ENCODE measurements around the gene WNT1. TPM values are rescaled to one million over a fixed set of nuclear protein-coding genes. Genes with fewer than 3 reads are reported as not detected.

WNT1 gene
- total RNA-seq, 2 experiments from 2014 or later = not detected

- no peak for DNase-seq
- H3K27ac Mint-ChIP-seq = no peak overlapping the region
- no peaks in the 10 kb centered on the region for H3K9me3 Mint-ChIP-seq
- H3K4me1 Mint-ChIP-seq (ENCODE audit: low read depth) = no peaks in the 10 kb centered on the region
- CTCF ChIA-PET = interaction anchor here (0.6 to 1.2 kb wide), 3 partner anchors 17 to 74 kb away, joined by 3 to 4 read pairs (median 3); no protein-coding TSS in a partner anchor
- no peak overlapping the region for H3K4me3 Mint-ChIP-seq
- H3K36me3 Mint-ChIP-seq (ENCODE audit: low read depth) = peaks cover 34% of the 10 kb centered on the region
- no peaks in the 10 kb centered on the region for H3K27me3 Mint-ChIP-seq (ENCODE audit: low read depth)
- intact Hi-C loops (cut with micrococcal nuclease) = no loop called here
Measured at GRCh38 chr12:49026678-49027480, 48.8 kb downstream of the WNT1 start.

DNA sequence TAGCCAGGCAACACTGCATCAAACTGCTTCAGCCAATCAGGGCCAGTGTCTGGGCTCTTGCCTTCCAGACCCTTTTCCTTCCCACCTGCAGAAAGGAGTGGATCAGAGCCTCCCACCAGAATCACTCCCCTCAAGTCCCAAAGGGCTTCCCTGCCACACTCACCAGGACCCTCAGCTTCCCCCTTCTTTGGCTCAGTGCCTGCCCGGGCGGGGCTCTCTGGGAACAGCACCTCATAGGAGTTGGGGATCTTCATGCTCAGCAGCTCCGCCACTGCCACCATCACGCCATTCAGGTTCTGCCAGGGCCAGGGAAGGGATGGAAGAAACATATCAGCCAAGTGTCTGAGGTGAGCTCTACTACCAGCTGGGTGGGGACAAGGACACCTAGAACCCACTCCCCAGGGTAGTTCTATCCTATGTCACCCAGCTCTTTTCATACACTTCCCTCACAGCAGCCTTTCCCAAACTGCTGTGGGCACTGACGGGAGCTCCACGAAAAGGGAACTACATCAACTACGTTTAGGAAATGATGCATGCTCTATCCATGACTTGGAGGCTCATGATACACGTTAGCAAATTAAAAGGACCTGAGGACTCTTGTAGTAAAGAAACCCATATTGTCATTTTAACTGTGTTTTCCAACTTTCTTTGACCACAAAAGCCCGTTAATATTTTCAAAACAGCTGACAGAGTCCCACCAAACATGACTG, 49.9 kb downstream of the WNT1 start:
- Mint-ChIP-seq H3K9me3 (no peaks in the 10 kb centered on the region), H3K27me3 (ENCODE audit: low read depth) (no peaks in the 10 kb centered on the region), H3K36me3 (ENCODE audit: low read depth) (peaks cover 32% of the 10 kb centered on the region)

DNA sequence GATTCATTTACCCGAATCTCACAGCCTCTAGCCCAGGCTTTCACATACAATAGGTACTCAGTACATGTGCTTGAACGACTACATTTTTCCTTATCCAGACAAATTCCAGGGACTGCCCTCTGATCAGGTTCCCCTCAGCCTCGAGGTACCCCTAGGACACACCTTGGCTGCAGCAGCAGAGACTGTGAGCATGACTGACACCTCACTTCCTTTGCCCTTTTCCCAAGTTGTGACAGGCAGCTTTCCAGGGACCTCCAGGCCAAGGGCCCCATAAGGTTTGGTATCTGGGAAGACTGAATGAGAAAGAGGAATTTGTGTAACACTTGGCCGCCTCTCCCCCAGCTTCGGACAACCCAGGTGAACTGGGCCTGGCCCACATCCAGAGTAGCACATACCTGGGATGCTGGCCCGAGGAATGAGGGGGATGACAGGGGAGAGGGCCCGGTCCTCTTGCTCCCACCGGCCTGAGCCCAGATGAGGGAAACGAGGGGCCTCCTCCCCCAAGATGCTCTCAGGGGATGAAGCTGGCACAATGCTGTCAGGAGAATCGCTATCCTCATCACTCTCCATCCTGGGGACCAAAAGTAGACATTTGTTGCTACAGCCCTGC, 50.6 kb downstream of the WNT1 start:
- Mint-ChIP-seq H3K36me3 (ENCODE audit: low read depth) (peaks cover 33% of the 10 kb centered on the region), H3K9me3 (no peaks in the 10 kb centered on the region), H3K27me3 (ENCODE audit: low read depth) (no peaks in the 10 kb centered on the region), H3K4me3 (no peak overlapping the region), H3K27ac (no peak overlapping the region), H3K4me1 (ENCODE audit: low read depth) (no peaks in the 10 kb centered on the region)
- DNase-seq = no peak
- CTCF ChIA-PET = interaction anchor here (0.5 to 1.3 kb wide), 4 partner anchors 15 to 117 kb away, joined by 3 to 9 read pairs (median 4); no protein-coding TSS in a partner anchor
- intact Hi-C loops (cut with micrococcal nuclease) = no loop called here

More for the DNA sequence above, 49.9 kb downstream of the WNT1 start:
- no peak for DNase-seq
- intact Hi-C loops (cut with micrococcal nuclease) = no loop called here
- no peaks in the 10 kb centered on the region for H3K4me1 Mint-ChIP-seq (ENCODE audit: low read depth)
- peak overlapping the region; percentile 13 for H3K27ac Mint-ChIP-seq
- CTCF ChIA-PET = interaction anchor here (0.5 to 1.2 kb wide), 5 partner anchors 11 to 116 kb away, joined by 3 to 5 read pairs (median 4); no protein-coding TSS in a partner anchor
- no peak overlapping the region for H3K4me3 Mint-ChIP-seq

DNA sequence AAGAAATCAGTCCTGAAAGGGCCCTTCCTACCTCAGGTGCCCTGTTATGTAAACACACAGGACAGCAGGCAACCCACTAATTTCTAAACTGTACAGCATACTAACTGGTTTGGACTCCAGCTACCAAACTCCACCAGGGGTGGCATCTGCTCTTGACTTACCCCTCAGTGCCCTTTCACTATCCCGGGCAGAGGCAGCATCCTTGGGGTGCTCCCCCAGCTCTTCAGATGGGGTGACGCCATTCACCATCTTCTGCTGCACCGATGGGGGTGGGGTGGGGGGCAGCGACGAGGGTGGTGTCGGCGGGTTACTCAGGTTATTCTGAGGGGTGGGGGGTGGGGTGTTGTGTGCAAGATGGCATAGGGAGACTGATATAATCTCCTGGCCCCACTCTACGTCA, 52.0 kb downstream of the WNT1 start:
- H3K27ac Mint-ChIP-seq = no peak overlapping the region
- H3K36me3 Mint-ChIP-seq (ENCODE audit: low read depth) = peaks cover 31% of the 10 kb centered on the region

GRCh38 chr12:49030714-49031572, 52.8 kb downstream of the WNT1 start:
- CTCF ChIA-PET = interaction anchor here (1.0 to 1.3 kb wide), 5 partner anchors 11 to 99 kb away, joined by 3 read pairs; no protein-coding TSS in a partner anchor
- Mint-ChIP-seq H3K4me1 (ENCODE audit: low read depth) (no peaks in the 10 kb centered on the region), H3K27me3 (ENCODE audit: low read depth) (no peaks in the 10 kb centered on the region), H3K27ac (no peak overlapping the region), H3K36me3 (ENCODE audit: low read depth) (peaks cover 29% of the 10 kb centered on the region), H3K4me3 (no peak overlapping the region), H3K9me3 (no peaks in the 10 kb centered on the region)
- DNase-seq = no peak
- intact Hi-C loops (cut with micrococcal nuclease) = no loop called here

More for the DNA sequence above, 52.0 kb downstream of the WNT1 start:
- Mint-ChIP-seq H3K4me1 (ENCODE audit: low read depth) (no peaks in the 10 kb centered on the region), H3K4me3 (no peak overlapping the region), H3K27me3 (ENCODE audit: low read depth) (no peaks in the 10 kb centered on the region), H3K9me3 (no peaks in the 10 kb centered on the region)
- intact Hi-C loops (cut with micrococcal nuclease) = no loop called here
- DNase-seq = no peak
- CTCF ChIA-PET = interaction anchor here (0.6 to 1.3 kb wide), 5 partner anchors 11 to 100 kb away, joined by 3 to 9 read pairs (median 3); no protein-coding TSS in a partner anchor

DNA sequence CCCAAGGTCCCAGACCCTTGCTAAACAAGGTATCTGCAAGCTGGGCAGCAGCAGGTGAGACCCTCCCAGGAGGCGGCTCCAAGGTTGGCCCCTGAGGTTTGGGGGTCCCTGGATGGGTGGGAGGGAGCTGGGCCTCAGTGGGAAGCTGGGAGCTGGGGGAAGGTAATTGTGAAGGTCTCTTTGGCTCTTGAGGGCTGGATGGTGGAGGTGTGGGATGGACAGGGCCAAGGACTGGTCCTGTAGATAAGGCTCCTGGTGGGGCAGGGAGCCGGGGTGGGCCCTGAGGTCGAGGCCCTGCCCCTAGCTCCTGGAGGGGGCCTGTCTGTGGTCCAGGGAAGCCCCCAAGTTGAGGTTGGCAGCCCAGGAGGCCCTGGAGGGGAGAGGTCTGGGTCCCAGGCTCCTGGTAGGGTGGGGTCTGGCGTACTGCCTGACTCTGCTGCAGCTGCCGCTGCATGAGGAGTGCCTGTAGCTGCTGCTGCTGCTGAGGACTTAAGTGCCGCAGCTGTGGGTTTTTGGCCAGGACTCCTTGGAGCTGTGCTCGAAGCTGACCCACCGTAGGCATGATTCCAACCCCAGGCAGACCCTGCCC, 53.5 kb downstream of the WNT1 start:
- Mint-ChIP-seq H3K27ac (no peak overlapping the region), H3K4me3 (no peak overlapping the region), H3K36me3 (ENCODE audit: low read depth) (peaks cover 29% of the 10 kb centered on the region), H3K27me3 (ENCODE audit: low read depth) (no peaks in the 10 kb centered on the region), H3K4me1 (ENCODE audit: low read depth) (no peaks in the 10 kb centered on the region), H3K9me3 (no peaks in the 10 kb centered on the region)
- CTCF ChIA-PET = interaction anchor here (1.0 to 1.3 kb wide), 4 partner anchors 11 to 34 kb away, joined by 3 to 4 read pairs (median 3); no protein-coding TSS in a partner anchor
- intact Hi-C loops (cut with micrococcal nuclease) = no loop called here
- DNase-seq = no peak

Other genes starting within 250 kb of the WNT1 start
- under 1 TPM; 0.05 to 0.15 TPM for gene ADCY6, start 189.2 kb upstream of the WNT1 start, total RNA-seq
- gene CACNB3, start 159.8 kb upstream of the WNT1 start, total RNA-seq = 10 to 100 TPM in 1 of 2 experiments, 1 to 10 TPM in 1; 9.5 to 10.0 TPM
- gene DDX23, start 126.2 kb upstream of the WNT1 start, total RNA-seq = 100 to 1,000 TPM; 115 to 125 TPM
- gene RND1, start 112.5 kb upstream of the WNT1 start, total RNA-seq = 1 to 10 TPM; 6.8 to 7.4 TPM
- gene FKBP11, start 52.8 kb upstream of the WNT1 start, total RNA-seq = 10 to 100 TPM; 49.6 to 59.8 TPM
- gene ARF3, start 20.8 kb upstream of the WNT1 start, total RNA-seq = 10 to 100 TPM; 84.4 to 87.3 TPM
- not detected for gene WNT10B, start 6.6 kb upstream of the WNT1 start, total RNA-seq
- under 1 TPM; 0.20 to 0.21 TPM for gene DDN, start 21.1 kb downstream of the WNT1 start, total RNA-seq
- gene PRKAG1, start 40.5 kb downstream of the WNT1 start, total RNA-seq = 10 to 100 TPM; 49.4 to 50.9 TPM
- gene KMT2D, start 82.5 kb downstream of the WNT1 start, total RNA-seq = 10 to 100 TPM; 44.9 to 49.0 TPM
- gene RHEBL1, start 91.7 kb downstream of the WNT1 start, total RNA-seq = 10 to 100 TPM; 11.8 to 15.2 TPM
- under 1 TPM in 1 of 2 experiments, not detected in 1; 0.07 TPM for gene DHH, start 116.5 kb downstream of the WNT1 start, total RNA-seq
- gene LMBR1L, start 132.5 kb downstream of the WNT1 start, total RNA-seq = 10 to 100 TPM; 60.1 to 66.8 TPM
- gene TUBA1B, start 153.1 kb downstream of the WNT1 start, total RNA-seq = 1,000 to 10,000 TPM; 2,826 to 2,914 TPM
- 10 to 100 TPM; 47.4 to 49.1 TPM for gene TUBA1A, start 210.8 kb downstream of the WNT1 start, total RNA-seq

All from activated naive CD4-positive, alpha-beta T cell treated with anti-CD3 and anti-CD28 coated beads for 36 hours (primary cell).